GM21526 (cell line): ENCODE measurements around the gene OR6Y1.

Experiments
- ATAC-seq: cut with Tn5 transposase; IDR thresholded peaks from one replicate; pipeline ENCODE4 v1.9.1; 2021; ENCODE audit warnings: moderate library complexity; ENCODE audit not compliant: unreplicated experiment, low FRiP score

OR6Y1 gene

GRCh38 chr1:158507511-158507910, 46.7 kb downstream of the OR6Y1 start:
- no peak for ATAC-seq

GRCh38 chr1:158506369-158506987, 47.7 kb downstream of the OR6Y1 start:
- ATAC-seq: no peak

DNA sequence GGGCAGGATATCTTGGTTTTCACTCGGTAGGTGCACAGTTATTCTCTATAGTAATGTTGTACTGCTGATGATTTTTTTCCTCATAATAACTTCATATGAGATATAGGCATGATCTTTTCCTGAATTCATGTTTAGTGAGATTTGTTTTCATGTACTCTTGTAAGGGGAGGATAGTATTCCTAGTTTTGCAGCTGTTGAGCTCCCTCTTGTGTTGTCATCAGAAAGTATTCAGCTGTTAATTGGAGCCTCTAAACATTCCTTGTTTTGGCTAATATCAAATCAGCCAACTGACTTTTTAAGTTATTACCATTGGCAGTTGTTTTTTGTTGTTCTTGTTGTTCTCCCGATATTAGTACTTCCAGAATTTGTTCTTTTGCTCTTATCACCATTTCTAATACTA, 57.8 kb downstream of the OR6Y1 start:
- no peak for ATAC-seq

- ATAC-seq: no peak
Measured at GRCh38 chr1:158494796-158495195, 59.4 kb downstream of the OR6Y1 start.
